Measurements from ENCODE around the gene MUC20.

The MUC20 gene

DNA sequence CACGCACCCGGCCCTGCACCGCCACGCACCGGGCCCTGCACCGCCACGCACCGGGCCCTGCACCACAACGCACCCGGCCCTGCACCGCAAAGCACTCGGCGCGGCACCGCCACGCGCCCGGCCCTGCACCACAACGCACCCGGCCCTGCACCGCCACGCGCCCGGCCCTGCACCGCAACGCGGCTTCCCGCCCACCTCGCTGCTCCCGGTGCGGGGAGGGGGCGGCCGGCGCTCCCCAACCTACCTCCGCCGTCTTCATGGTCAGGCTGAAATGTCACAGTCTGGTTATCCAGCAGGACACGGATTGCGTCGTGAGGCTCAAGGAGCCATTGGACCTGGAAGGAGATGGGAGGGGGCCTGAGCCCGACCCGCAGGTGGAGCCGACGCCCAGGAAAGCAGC, 41.8 kb downstream of the MUC20 start:
- TF ChIP-seq, protein P1, sequence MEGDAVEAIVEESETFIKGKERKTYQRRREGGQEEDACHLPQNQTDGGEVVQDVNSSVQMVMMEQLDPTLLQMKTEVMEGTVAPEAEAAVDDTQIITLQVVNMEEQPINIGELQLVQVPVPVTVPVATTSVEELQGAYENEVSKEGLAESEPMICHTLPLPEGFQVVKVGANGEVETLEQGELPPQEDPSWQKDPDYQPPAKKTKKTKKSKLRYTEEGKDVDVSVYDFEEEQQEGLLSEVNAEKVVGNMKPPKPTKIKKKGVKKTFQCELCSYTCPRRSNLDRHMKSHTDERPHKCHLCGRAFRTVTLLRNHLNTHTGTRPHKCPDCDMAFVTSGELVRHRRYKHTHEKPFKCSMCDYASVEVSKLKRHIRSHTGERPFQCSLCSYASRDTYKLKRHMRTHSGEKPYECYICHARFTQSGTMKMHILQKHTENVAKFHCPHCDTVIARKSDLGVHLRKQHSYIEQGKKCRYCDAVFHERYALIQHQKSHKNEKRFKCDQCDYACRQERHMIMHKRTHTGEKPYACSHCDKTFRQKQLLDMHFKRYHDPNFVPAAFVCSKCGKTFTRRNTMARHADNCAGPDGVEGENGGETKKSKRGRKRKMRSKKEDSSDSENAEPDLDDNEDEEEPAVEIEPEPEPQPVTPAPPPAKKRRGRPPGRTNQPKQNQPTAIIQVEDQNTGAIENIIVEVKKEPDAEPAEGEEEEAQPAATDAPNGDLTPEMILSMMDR (IDR thresholded peaks at IDR 0.05; ENCODE audit: low read depth, low read length), result no peak
- H3K4me3 ChIP-seq (ENCODE audit: low read depth, low read length), result no peak overlapping the region

DNA sequence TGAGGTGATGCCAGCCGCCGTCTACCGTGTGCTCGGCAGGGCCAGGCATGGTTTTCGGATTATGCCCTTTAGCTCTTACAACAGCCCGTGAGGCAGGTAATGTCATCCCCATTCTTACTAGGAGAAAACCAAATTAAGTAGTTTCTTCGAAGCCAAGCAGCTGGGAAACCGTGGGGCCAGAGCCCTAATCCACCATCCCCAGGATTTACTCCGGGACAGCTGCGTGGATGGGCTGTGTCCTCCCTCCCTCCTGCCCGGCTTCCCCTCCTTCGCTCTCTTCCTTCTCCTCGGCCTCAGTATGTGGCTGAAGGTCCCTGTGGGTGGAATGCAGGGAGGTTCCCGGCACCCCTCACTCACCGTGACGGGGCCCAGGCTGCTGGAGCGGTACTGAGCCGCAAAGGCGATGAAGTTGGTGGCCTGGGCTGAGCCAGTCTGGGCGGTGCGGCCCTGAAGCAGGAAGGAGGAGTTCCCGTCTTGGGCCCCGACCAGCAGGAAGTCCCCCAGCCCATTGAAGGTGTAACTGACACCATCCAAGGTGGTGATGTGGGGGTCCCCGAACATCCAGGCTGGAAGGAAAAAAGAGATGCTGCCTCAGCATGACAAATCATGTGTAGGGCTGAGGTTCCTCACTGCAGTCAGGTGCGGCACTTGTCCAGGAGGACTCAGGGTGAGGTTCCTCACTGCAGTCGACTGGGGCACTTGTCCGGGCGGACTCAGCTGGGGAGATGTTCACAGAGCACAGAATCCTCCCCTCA, 42.5 kb downstream of the MUC20 start:
- H3K4me3 ChIP-seq (ENCODE audit: low read depth, low read length), result no peak overlapping the region
- TF ChIP-seq, protein P1 (IDR thresholded peaks at IDR 0.05; ENCODE audit: low read depth, low read length), result no peak

DNA sequence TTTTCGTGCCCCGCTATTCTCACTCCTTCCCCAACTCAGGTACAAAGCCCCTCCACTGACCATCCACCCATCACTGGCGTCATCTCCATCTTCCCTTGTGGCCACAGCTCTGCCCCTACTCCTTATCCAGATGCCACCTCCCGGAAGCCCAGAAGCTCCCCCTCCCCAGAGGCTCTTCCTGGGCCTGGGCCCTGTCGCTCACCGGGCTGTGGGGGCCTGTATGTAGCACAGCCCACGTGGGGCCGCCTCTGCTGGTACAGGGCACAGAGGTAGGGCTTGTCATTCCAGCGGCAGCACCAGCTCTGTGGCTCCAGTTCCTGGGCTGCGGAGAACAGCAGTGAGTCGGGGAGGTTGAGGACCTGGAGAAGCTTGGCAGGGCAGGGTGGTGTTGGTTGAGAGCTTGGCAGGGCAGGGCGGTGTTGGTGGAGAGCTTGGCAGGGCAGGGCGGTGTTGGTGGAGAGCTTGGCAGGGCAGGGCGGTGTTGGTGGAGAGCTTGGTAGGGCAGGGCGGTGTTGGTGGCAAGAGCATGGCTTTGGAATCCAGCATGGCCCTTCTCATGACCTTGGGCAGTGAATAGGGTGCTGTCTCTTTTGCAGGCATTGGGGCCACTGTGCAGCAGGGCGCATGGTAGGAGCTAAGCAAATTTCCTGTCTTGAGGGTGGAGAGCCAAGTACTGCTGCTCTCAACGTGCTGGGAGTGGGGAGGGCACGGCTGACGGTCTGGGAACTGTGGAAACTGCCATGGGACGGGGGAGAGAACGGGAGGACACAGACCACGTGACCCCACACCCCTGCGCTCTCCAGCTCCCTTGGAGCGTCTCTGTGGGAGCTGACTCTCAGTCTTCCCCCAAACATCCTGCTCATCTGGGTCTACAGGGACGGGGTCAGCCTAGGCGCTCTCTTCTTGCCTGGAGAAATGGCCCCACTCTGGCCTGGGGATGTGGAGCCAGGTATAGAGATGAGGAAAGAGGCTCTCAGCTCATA, 43.4 kb downstream of the MUC20 start:
- TF ChIP-seq, protein P1 (IDR thresholded peaks at IDR 0.05; ENCODE audit: low read depth, low read length), result no peak
- H3K4me3 ChIP-seq (ENCODE audit: low read depth, low read length), result no peak overlapping the region

DNA sequence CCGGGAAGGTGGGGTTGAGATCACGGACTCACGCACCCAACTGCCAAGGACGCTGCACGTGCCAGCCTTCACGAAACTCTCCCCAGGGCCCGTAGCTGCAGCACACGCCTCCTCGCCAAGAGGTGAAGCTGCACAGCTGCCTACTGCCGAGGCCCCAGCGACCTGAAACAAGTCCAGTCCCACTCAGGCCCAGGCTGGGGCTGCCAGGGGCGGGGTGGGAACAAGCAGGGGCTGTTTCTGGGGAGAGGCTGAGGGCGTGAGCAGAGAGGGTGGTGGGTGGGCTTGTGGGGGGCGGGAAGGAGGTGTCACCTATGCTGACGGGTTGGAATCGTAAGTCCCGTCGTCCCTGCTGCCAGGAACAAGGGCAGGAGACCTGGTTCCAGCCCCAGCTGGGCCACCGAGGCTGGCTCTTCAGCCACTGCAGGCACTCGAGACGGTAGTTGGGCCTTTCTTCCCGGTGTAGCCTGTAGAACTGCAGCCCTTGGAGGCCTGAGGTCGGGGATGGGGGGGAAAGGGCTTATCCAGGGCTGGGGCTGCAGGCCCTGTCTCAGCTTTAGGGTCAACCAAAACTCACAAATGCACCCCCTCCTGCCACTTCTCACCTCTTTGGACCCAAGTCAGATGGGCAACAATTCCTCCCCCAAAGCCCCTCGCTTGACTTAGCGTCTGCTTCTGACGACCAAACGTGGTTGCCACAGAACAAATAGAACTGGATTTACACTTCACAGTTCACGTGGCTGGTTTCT, 44.4 kb downstream of the MUC20 start:
- no peak overlapping the region for H3K4me3 ChIP-seq (ENCODE audit: low read depth, low read length)
- TF ChIP-seq, protein P1 (IDR thresholded peaks at IDR 0.05; ENCODE audit: low read depth, low read length), result no peak

DNA sequence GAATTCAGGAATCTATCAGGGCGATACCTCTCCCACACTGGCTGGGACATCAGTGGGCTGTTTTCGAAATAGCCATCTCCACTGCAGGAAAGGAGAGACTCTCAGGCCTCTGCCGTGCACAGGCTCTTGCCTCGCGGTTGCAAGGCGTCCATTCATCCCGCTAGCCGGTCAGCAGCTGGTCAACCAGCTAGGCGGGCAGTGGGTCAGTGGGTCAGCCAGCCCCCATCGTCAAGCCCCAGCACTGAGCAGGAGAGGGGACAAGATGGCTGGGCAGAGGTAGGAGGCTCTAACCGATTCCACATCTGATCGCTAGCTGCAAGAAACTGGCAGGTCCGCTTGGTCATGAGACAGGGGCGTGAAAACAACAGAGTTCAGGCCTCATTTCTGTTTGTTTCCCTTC, 45.9 kb downstream of the MUC20 start:
- TF ChIP-seq, protein P1 (IDR thresholded peaks at IDR 0.05; ENCODE audit: low read depth, low read length), result no peak
- no peak overlapping the region for H3K4me3 ChIP-seq (ENCODE audit: low read depth, low read length)

DNA sequence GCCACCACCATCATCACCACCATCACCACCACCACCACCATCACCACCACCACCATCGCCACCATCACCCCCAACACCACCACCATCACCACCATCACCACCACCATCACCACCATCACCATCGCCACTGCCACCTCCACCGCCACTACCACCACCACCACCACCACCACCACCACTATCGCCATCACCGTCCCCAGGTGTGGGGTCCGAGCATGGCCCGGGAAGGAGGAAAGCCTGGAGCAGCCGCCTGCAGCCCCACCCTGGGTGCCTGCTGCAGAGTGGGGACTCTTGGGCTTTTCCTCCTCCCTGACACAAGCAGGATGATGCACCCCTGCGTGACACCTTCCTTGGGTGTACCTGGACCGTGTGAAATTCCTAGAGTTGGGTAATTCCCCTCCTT, 47.0 kb downstream of the MUC20 start:
- no peak overlapping the region for H3K4me3 ChIP-seq (ENCODE audit: low read depth, low read length)
- TF ChIP-seq, protein P1 (IDR thresholded peaks at IDR 0.05; ENCODE audit: low read depth, low read length), result no peak

Measured in WI38 (cell line).